Lung (tissue), 12 donors: ENCODE measurements around the gene PRKCH. TPM values are rescaled to one million over a fixed set of nuclear protein-coding genes. Genes with fewer than 3 reads are reported as not detected.
A peak's percentile ranks its signal among the peaks of the same experiment; 100 is the strongest.

ENCODE experiments used
- ATAC-seq: fragments of 200-7000 bp; cut with Tn5 transposase; one replicate; pipeline ENCODE4 v1.9.1; 2020; ENCODE audit warnings: moderate number of reproducible peaks; ENCODE audit not compliant: insufficient read depth, low FRiP score
- DNase-seq, 3 donors: peaks; one replicate each; pipeline ENCODE4 v3.0.0-alpha.2; 2013 to 2017
- H3K27ac ChIP-seq, 2 donors: one replicate each; pipeline ENCODE4 v1.5.1; 2013; ENCODE audit warnings: mild to moderate bottlenecking in 2 of 2, moderate library complexity in 2 of 2, control low read depth in 1 of 2, inconsistent platforms in 1 of 2, low read depth in 1 of 2, low read length in 1 of 2
- H3K27me3 ChIP-seq, 3 donors: one replicate each; pipeline ENCODE4 v1.5.1; 2013; ENCODE audit warnings: low read length in 2 of 3; ENCODE audit not compliant: control insufficient read depth in 3 of 3, insufficient read depth in 3 of 3
- H3K36me3 ChIP-seq, 4 donors: one replicate each; pipeline ENCODE4 v1.5.1; 2013; ENCODE audit warnings: low read length in 4 of 4, mild to moderate bottlenecking in 1 of 4, moderate library complexity in 1 of 4; ENCODE audit not compliant: control insufficient read depth in 4 of 4, insufficient read depth in 4 of 4
- H3K4me1 ChIP-seq, 5 donors: one replicate each; pipeline ENCODE4 v1.5.1; 2013; ENCODE audit warnings: low read length in 5 of 5, mild to moderate bottlenecking in 2 of 5, moderate library complexity in 1 of 5; ENCODE audit not compliant: control insufficient read depth in 5 of 5, insufficient read depth in 5 of 5
- H3K4me3 ChIP-seq: one replicate; pipeline ENCODE4 v1.5.1; 2013; ENCODE audit warnings: mild to moderate bottlenecking, control low read depth, moderate library complexity
- H3K9ac ChIP-seq, 2 donors: one replicate each; pipeline ENCODE4 v1.5.1; 2013; ENCODE audit warnings: low read length in 2 of 2, control low read depth in 1 of 2; ENCODE audit not compliant: insufficient read depth in 1 of 2
- H3K9me3 ChIP-seq, 4 donors: one replicate each; pipeline ENCODE4 v1.5.1; 2013; ENCODE audit warnings: low read length in 3 of 4, mild to moderate bottlenecking in 1 of 4, moderate library complexity in 1 of 4; ENCODE audit not compliant: control insufficient read depth in 4 of 4, insufficient read depth in 3 of 4
- WGBS, 2 donors: extraction: QIAGEN DNeasy Blood & Tissue Kit; methylation state at CpG; one replicate each; pipeline ENCODE4 v1.1.7; 2013; 5-methylcytosine and 5-hydroxymethylcytosine counted together
- polyA plus RNA-seq, 2 donors: library from polyadenylated mRNA; stranded (reverse); fragments of 200-250 nt; gene quantifications; one replicate each; pipeline ENCODE4 v1.2.1, GENCODE V29; 2013
- total RNA-seq, 2 donors: library from RNA; depleted of rRNA in 1 of 2; stranded (reverse); fragments of >200 nt in 1 of 2; gene quantifications; one replicate each; pipeline ENCODE4 v1.2.1, GENCODE V29; 2014 to 2021
- TF ChIP-seq, protein P1 (sequence below): IDR thresholded peaks from 2 replicates; pipeline ENCODE4 v1.5.1; 2012; ENCODE audit warnings: mild to moderate bottlenecking; ENCODE audit errors: control extremely low read depth, extremely low read depth
- donor health status: control.
- donor health status: control.
- donor health status: Bipolar disorder and iron deficiency.
- donor health status: healthy.
- donor health status: DM: yes; HTN: yes; CAD: no.

PRKCH gene
- total and polyA plus RNA-seq, 4 donors = 12.9 to 126 (median 51.4) TPM

DNA sequence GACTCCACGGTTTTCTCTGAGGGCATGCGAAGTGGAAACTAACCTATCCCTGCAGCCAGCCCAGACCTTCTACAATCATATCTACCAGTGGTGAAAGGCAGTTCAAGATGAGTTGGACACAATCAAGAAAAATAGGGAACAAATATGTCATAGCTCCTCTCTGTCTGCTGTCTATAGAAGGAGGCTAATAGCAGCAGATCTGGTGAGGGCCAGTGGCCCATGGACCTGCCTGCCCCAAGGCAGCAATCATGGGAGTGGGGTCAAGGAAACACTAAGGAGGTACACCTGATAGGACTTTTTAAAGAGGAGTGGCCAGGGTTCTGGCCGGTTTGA is 149.5 kb downstream of the PRKCH start:
- WGBS, 2 donors = 61 to 72% methylated on average over 3 of the region's 3 CpGs
- peak overlapping the region in 1 of 2 donors; percentile 30 for H3K9ac ChIP-seq
- no peak for DNase-seq
- no peak overlapping the region for H3K4me3 ChIP-seq
- ATAC-seq = no peak
- peak overlapping the region; percentile 90 to 93 for H3K27ac ChIP-seq
- H3K9me3 ChIP-seq = no peaks in the 10 kb centered on the region
- peaks cover 0 to 5% (median 0%) of the 10 kb centered on the region in 4 donors for H3K36me3 ChIP-seq
- H3K27me3 ChIP-seq = no peaks in the 10 kb centered on the region
- peaks cover 18 to 55% (median 42%) of the 10 kb centered on the region in 5 donors for H3K4me1 ChIP-seq
- TF ChIP-seq, protein P1, sequence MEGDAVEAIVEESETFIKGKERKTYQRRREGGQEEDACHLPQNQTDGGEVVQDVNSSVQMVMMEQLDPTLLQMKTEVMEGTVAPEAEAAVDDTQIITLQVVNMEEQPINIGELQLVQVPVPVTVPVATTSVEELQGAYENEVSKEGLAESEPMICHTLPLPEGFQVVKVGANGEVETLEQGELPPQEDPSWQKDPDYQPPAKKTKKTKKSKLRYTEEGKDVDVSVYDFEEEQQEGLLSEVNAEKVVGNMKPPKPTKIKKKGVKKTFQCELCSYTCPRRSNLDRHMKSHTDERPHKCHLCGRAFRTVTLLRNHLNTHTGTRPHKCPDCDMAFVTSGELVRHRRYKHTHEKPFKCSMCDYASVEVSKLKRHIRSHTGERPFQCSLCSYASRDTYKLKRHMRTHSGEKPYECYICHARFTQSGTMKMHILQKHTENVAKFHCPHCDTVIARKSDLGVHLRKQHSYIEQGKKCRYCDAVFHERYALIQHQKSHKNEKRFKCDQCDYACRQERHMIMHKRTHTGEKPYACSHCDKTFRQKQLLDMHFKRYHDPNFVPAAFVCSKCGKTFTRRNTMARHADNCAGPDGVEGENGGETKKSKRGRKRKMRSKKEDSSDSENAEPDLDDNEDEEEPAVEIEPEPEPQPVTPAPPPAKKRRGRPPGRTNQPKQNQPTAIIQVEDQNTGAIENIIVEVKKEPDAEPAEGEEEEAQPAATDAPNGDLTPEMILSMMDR = no peak

DNA sequence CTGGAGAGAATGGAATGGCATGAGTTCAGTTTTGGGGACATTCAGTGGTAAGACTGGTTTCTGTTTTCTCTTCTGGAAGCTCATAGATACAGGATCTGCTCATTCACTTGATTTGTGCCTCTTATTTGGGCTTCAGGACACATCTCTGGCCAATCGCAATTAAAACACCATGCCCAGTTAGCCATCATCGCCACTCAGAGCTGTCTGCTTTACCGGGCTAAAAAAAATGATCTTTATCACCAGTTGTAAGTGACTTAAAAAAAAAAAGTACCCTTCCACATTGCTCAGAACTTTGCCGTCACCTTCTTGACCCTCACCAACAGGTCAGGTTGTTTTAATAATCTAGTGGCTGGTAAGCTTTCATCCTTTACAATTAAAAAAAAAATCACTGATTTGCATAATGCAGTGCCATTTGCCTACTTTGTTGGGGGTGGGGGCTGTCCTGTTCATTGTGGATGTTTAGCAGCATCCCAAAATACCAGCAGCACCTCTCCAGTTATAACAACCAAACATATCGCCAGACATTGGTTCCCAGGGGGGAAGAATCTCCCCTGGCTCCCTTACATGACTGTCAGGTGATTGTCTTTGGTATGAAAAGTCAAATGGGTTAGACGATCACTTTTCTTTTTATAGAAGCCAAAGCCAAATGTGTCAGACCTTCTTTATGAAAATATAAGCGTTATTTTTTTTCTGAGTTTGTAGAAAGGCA is 150.1 kb downstream of the PRKCH start:
- Histone ChIP-seq H3K4me3 (no peak overlapping the region), H3K27me3 (no peaks in the 10 kb centered on the region), H3K36me3 (peaks cover 0 to 4% (median 0%) of the 10 kb centered on the region in 4 donors), H3K9me3 (no peaks in the 10 kb centered on the region), H3K4me1 (peaks cover 21 to 58% (median 37%) of the 10 kb centered on the region in 5 donors), H3K27ac (peak overlapping the region; percentile 90 to 93), H3K9ac (peak overlapping the region in 1 of 2 donors; percentile 37)
- TF ChIP-seq, protein P1 = no peak
- DNase-seq (no peak), ATAC-seq (no peak)
- WGBS, 2 donors = 53 to 59% methylated on average over 7 of the region's 7 CpGs

DNA sequence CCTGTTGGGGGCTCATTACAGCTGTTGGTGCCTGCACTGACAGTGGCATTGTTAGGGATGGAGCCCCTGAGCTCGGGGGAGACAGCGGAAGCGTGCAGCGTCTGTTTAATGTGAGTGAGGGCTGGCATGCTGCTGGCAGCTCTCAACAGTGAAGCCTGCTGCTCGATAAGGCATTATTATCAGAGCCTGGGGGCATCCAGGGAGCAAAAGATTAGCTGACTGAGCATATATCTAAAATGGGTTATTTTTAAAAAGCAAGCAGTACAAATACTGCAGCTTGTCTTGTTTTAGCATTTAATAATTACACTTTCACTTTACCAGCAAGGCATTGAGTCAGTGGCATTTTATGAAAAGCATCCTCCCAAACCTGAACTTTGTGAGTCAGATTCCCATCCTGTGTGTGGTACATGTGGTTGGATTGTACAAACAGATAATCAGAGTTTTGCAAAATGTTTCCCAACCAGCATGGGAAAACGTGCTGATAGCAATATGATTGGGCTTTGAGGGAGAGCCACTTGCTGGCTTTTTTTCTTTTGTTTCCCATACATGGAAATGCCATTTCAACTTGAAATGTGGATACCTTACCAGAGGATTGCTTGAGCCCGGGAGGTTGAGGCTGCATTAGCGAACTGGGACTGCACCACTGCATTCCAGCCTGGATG is 150.8 kb downstream of the PRKCH start:
- H3K4me3 ChIP-seq = no peak overlapping the region
- no peaks in the 10 kb centered on the region for H3K9me3 ChIP-seq
- ATAC-seq = peak; percentile 45
- 25 to 36% methylated on average over 8 of the region's 8 CpGs for WGBS, 2 donors
- H3K36me3 ChIP-seq = peaks cover 0 to 1% (median 0%) of the 10 kb centered on the region in 4 donors
- no peaks in the 10 kb centered on the region for H3K27me3 ChIP-seq
- peak overlapping the region; percentile 90 to 93 for H3K27ac ChIP-seq
- H3K4me1 ChIP-seq = peaks cover 19 to 61% (median 37%) of the 10 kb centered on the region in 5 donors
- peak; percentile 44 to 77 (median 66) for DNase-seq
- TF ChIP-seq, protein P1 = no peak
- peak overlapping the region in 1 of 2 donors; percentile 37 for H3K9ac ChIP-seq
